SH-SY5Y (cell line): ENCODE results near the gene RAD50.

Experiments
- GATA2 ChIP-seq: IDR thresholded peaks from 2 replicates; pipeline ENCODE4 v1.6.1; 2011; ENCODE audit warnings: mild to moderate bottlenecking, low read depth, low read length
- GATA3 ChIP-seq: IDR thresholded peaks from 2 replicates; pipeline ENCODE4 v1.6.1; 2011; ENCODE audit warnings: low read depth, mild to moderate bottlenecking, low read length, moderate library complexity

GRCh38 chr5:132674671-132675506, 118.1 kb downstream of the RAD50 start:
- TF ChIP-seq GATA2 (no peak), GATA3 (no peak)
